Kidney glomerular epithelial cell (primary cell): Measurements from ENCODE around the gene KIF25.

Source experiments
- DNase-seq: peaks from one replicate; lab custom pipeline; 2025; lab: John Stamatoyannopoulos, UW

KIF25 gene

GRCh38 chr6:168089186-168090063 lies 92.0 kb downstream of the KIF25 start:
- no peak for DNase-seq

DNA sequence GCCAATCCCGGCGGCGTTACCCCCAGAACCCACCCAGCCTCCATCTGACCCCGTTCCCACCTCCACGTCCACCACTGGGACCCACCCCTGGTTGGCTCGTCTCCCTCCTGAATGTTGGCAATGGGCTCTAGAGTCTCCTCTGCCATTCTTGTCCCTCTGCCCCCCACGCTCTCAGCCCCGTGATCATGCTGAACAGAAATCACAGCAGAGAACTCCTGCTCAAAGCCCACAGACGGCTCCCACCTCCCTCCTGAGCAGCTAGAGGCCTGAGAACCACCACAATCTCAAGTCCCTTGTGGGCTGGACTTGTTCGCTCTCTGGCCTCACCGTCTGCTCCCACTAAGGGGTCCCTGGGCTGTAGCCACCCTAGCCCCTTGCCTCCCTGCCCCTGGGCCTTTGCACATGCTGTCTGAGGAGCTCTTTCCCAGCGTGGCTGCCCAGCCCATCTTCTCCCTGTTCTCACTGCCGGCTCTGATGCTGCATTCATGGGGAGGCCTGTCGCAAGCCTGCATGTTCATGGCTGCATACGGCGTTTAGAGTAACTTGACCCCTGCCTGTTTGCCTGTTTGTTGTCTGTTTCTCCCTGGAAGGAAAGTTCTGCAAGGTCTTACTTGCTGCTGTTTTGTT lies 92.7 kb downstream of the KIF25 start:
- no peak for DNase-seq

GRCh38 chr6:168090706-168091105 lies 93.2 kb downstream of the KIF25 start:
- no peak for DNase-seq

GRCh38 chr6:168091381-168092264 lies 94.2 kb downstream of the KIF25 start:
- no peak for DNase-seq

GRCh38 chr6:168092541-168092940 lies 95.1 kb downstream of the KIF25 start:
- DNase-seq: no peak

DNA sequence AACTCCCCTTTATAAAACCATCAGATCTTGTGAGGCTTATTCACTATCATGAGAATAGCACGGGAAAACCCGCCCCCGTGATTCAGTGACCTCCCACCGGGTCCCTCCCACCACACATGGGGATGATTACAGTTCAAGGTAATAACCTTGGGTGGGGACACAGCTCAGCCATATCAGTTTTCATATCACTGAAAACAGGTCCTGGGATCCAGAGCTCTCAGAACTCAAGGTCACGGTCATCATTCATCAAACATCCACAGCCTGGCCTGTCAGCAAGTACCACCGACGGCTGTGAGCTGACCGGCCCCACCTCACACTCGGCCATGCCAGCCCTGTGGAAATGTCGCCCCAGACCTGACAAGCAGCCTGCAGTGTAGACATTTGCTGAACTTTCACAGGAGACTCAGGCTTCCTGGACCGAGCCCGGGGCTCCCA lies 95.6 kb downstream of the KIF25 start:
- DNase-seq: no peak

- DNase-seq: no peak
These were observed 96.2 kb downstream of the KIF25 start for GRCh38 chr6:168093634-168094033.
